SK-N-SH treated with all-trans-retinoic acid at 6 μM for 48 hours (cell line): Measurements from ENCODE around the gene SLC8B1.

Source experiments
- ATAC-seq: fragments of 200-7000 bp; cut with Tn5 transposase; 3 replicates; pipeline ENCODE4 v1.9.1; 2020; ENCODE audit warnings: mild to moderate bottlenecking, moderate library complexity
- ARNTL ChIP-seq: fragments of 450-650 bp; formaldehyde crosslinking; IDR thresholded peaks from 2 replicates; pipeline ENCODE4 v1.5.0; 2020; ENCODE audit warnings: low read depth, mild to moderate bottlenecking, moderate library complexity, borderline replicate concordance
- BACH2 ChIP-seq: fragments of 250-450 bp; sonication (Bioruptor Pico); IDR thresholded peaks from 2 replicates; pipeline ENCODE4 v1.9.0; 2021; ENCODE audit warnings: mild to moderate bottlenecking, borderline replicate concordance
- CREB5 ChIP-seq: fragments of 250-450 bp; sonication (Bioruptor Pico); IDR thresholded peaks from 2 replicates; pipeline ENCODE4 v1.5.1; 2020; ENCODE audit warnings: low read depth, mild to moderate bottlenecking, moderate library complexity
- CSDC2 ChIP-seq: fragments of 250-450 bp; sonication (Bioruptor Pico); IDR thresholded peaks from 2 replicates; pipeline ENCODE4 v1.5.0; 2020; ENCODE audit warnings: mild to moderate bottlenecking, moderate library complexity
- ESRRG ChIP-seq: fragments of 250-450 bp; sonication (Bioruptor Pico); IDR thresholded peaks from 2 replicates; pipeline ENCODE4 v1.6.1; 2021; ENCODE audit warnings: mild to moderate bottlenecking
- GLIS3 ChIP-seq: fragments of 250-450 bp; sonication (Bioruptor Pico); IDR thresholded peaks from 2 replicates; pipeline ENCODE4 v1.5.0; 2020; ENCODE audit warnings: mild to moderate bottlenecking, moderate library complexity
- ISL1 ChIP-seq: fragments of 250-450 bp; sonication (Bioruptor Pico); IDR thresholded peaks from 2 replicates; pipeline ENCODE4 v2.1.2; 2022; ENCODE audit warnings: mild to moderate bottlenecking, moderate library complexity
- OSR1 ChIP-seq: fragments of 250-450 bp; sonication (Bioruptor Pico); IDR thresholded peaks from 2 replicates; pipeline ENCODE4 v1.8.0; 2022; ENCODE audit warnings: moderate library complexity, mild to moderate bottlenecking, inconsistent platforms
- PATZ1 ChIP-seq: fragments of 250-450 bp; sonication (Bioruptor Pico); IDR thresholded peaks from 2 replicates; pipeline ENCODE4 v1.8.0; 2020; ENCODE audit warnings: mild to moderate bottlenecking, moderate library complexity, borderline replicate concordance
- PPARA ChIP-seq: fragments of 250-450 bp; sonication (Bioruptor Pico); IDR thresholded peaks from 2 replicates; pipeline ENCODE4 v1.5.0; 2020; ENCODE audit warnings: mild to moderate bottlenecking, borderline replicate concordance
- SNAI2 ChIP-seq: fragments of 250-450 bp; sonication (Bioruptor Pico); IDR thresholded peaks from 2 replicates; pipeline ENCODE4 v1.5.0; 2020; ENCODE audit warnings: mild to moderate bottlenecking, moderate library complexity
- TCF4 ChIP-seq: fragments of 250-450 bp; sonication (Bioruptor Pico); IDR thresholded peaks from 2 replicates; pipeline ENCODE4 v1.8.0; 2021; ENCODE audit warnings: mild to moderate bottlenecking, moderate library complexity, borderline replicate concordance
- TOX ChIP-seq: fragments of 250-450 bp; sonication (Bioruptor Pico); IDR thresholded peaks from 2 replicates; pipeline ENCODE4 v1.8.0; 2021; ENCODE audit warnings: mild to moderate bottlenecking, moderate library complexity, borderline replicate concordance
- ZC3H10 ChIP-seq: fragments of 250-450 bp; sonication (Bioruptor Pico); IDR thresholded peaks from 2 replicates; pipeline ENCODE4 v1.5.1; 2021; ENCODE audit warnings: mild to moderate bottlenecking, moderate library complexity
- ZFP3 ChIP-seq: fragments of 250-450 bp; sonication (Bioruptor Pico); IDR thresholded peaks from 2 replicates; pipeline ENCODE4 v1.5.0; 2020; ENCODE audit warnings: mild to moderate bottlenecking, moderate library complexity
- ZFP30 ChIP-seq: fragments of 450-650 bp; formaldehyde crosslinking; IDR thresholded peaks from 2 replicates; pipeline ENCODE4 v1.5.0; 2022; ENCODE audit warnings: mild to moderate bottlenecking, moderate library complexity
- ZNF565 ChIP-seq: fragments of 450-650 bp; formaldehyde crosslinking; conservative IDR thresholded peaks from 2 replicates; pipeline ENCODE4 v1.5.0; 2020; ENCODE audit warnings: low read depth, mild to moderate bottlenecking, moderate library complexity
- ZNF70 ChIP-seq: fragments of 450-650 bp; formaldehyde crosslinking; IDR thresholded peaks from 2 replicates; pipeline ENCODE4 v1.5.0; 2020; ENCODE audit warnings: mild to moderate bottlenecking, moderate library complexity
- ZNF8 ChIP-seq: fragments of 450-650 bp; formaldehyde crosslinking; IDR thresholded peaks from 2 replicates; pipeline ENCODE4 v1.5.0; 2020; ENCODE audit warnings: mild to moderate bottlenecking, moderate library complexity
- TF ChIP-seq, protein P1 (sequence below): fragments of 250-450 bp; sonication (Bioruptor Pico); IDR thresholded peaks from 2 replicates; pipeline ENCODE4 v1.5.1; 2021; ENCODE audit warnings: mild to moderate bottlenecking, moderate library complexity
- TF ChIP-seq, protein P2 (sequence below): fragments of 250-450 bp; sonication (Bioruptor Pico); IDR thresholded peaks from 2 replicates; pipeline ENCODE4 v1.5.0; 2020; ENCODE audit warnings: mild to moderate bottlenecking, moderate library complexity
- TF ChIP-seq, protein P3 (sequence below): fragments of 250-450 bp; sonication (Bioruptor Pico); IDR thresholded peaks from 2 replicates; pipeline ENCODE4 v1.8.0; 2021; ENCODE audit warnings: low read depth, mild to moderate bottlenecking, moderate library complexity, borderline replicate concordance

Gene SLC8B1

GRCh38 chr12:113287899-113288282, 47.0 kb downstream of the SLC8B1 start (continued):
- TF ChIP-seq, protein P1, sequence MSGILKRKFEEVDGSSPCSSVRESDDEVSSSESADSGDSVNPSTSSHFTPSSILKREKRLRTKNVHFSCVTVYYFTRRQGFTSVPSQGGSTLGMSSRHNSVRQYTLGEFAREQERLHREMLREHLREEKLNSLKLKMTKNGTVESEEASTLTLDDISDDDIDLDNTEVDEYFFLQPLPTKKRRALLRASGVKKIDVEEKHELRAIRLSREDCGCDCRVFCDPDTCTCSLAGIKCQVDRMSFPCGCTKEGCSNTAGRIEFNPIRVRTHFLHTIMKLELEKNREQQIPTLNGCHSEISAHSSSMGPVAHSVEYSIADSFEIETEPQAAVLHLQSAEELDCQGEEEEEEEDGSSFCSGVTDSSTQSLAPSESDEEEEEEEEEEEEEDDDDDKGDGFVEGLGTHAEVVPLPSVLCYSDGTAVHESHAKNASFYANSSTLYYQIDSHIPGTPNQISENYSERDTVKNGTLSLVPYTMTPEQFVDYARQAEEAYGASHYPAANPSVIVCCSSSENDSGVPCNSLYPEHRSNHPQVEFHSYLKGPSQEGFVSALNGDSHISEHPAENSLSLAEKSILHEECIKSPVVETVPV (CRISPR knock-in tag), result no peak
- no peak for TF ChIP-seq OSR1 (CRISPR knock-in tag)
- TF ChIP-seq ZFP3 (CRISPR knock-in tag), result no peak

DNA sequence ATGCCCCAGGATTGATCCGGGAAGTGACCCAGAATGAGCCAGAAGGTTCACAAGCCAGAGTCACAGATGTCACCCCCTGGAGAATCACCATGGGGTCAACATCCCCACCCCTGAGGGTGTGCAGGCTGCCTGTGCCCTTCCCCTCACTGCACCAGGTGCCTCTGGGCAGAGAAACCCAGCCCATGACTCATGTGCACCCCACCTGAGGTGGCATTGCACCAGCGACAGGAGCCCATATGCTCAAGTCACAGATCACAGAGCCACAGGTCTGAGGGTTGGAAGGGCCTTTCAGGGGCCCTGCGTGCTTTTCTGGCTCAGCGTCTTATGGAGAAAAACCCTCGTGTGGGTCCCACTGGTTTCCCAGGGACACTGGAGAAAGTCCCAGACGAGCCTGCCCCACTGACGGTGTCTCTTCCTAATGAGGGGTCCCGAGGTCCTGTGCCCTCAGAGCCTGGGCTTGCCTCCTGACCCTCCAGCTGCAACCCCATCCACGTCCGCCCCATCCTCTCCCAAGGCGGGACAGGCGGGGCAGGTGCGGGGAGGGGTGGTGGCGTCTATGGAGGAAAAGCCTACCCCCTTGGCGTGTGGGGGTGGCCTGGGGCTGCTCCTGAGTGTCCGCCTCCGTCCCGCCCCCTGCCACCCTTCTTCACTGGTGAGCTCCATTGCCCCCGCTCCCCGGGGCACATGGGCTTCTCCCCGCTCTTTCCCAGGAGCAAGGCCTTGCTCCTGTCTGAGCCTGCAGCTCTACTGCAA, 47.6 kb downstream of the SLC8B1 start:
- TF ChIP-seq ZC3H10 (CRISPR knock-in tag) (no peak), ZFP3 (CRISPR knock-in tag) (no peak), CSDC2 (CRISPR knock-in tag) (no peak), BACH2 (CRISPR knock-in tag) (no peak), PATZ1 (no peak), TOX (CRISPR knock-in tag) (no peak), SNAI2 (no peak)
- TF ChIP-seq, protein P2, sequence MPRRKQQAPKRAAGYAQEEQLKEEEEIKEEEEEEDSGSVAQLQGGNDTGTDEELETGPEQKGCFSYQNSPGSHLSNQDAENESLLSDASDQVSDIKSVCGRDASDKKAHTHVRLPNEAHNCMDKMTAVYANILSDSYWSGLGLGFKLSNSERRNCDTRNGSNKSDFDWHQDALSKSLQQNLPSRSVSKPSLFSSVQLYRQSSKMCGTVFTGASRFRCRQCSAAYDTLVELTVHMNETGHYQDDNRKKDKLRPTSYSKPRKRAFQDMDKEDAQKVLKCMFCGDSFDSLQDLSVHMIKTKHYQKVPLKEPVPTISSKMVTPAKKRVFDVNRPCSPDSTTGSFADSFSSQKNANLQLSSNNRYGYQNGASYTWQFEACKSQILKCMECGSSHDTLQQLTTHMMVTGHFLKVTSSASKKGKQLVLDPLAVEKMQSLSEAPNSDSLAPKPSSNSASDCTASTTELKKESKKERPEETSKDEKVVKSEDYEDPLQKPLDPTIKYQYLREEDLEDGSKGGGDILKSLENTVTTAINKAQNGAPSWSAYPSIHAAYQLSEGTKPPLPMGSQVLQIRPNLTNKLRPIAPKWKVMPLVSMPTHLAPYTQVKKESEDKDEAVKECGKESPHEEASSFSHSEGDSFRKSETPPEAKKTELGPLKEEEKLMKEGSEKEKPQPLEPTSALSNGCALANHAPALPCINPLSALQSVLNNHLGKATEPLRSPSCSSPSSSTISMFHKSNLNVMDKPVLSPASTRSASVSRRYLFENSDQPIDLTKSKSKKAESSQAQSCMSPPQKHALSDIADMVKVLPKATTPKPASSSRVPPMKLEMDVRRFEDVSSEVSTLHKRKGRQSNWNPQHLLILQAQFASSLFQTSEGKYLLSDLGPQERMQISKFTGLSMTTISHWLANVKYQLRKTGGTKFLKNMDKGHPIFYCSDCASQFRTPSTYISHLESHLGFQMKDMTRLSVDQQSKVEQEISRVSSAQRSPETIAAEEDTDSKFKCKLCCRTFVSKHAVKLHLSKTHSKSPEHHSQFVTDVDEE, result no peak
- no peak for ATAC-seq

DNA sequence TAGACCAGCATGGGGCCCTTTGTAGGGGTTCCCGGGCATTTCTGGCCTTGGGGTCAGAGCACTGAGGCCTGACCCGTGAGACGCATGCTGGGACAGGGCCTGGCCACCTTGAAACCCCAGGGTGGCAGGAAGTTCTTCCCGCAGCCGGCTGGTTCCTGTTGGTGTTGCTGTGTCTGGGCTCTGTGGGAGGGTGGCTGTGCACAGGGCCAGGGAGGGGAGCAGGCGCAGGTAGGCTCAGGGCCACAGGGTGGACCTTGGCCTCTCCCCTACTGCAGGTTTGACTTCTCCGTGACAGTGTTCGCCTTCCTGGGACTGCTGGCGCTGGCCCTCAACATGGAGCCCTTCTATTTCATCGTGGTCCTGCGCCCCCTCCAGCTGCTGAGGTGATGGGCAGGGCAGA, 48.2 kb downstream of the SLC8B1 start:
- no peak for ATAC-seq
- TF ChIP-seq OSR1 (CRISPR knock-in tag) (no peak), ZNF8 (no peak), TCF4 (CRISPR knock-in tag) (no peak), CSDC2 (CRISPR knock-in tag) (no peak), BACH2 (CRISPR knock-in tag) (no peak), CREB5 (no peak), ZNF565 (no peak), SNAI2 (no peak), ISL1 (no peak), ESRRG (CRISPR knock-in tag) (no peak), ZNF70 (no peak), PATZ1 (no peak), TOX (CRISPR knock-in tag) (no peak), ZC3H10 (CRISPR knock-in tag) (no peak), ZFP30 (CRISPR knock-in tag) (no peak), GLIS3 (CRISPR knock-in tag) (no peak), PPARA (CRISPR knock-in tag) (no peak), ARNTL (no peak)
- TF ChIP-seq, protein P2, result no peak
- TF ChIP-seq, protein P3, sequence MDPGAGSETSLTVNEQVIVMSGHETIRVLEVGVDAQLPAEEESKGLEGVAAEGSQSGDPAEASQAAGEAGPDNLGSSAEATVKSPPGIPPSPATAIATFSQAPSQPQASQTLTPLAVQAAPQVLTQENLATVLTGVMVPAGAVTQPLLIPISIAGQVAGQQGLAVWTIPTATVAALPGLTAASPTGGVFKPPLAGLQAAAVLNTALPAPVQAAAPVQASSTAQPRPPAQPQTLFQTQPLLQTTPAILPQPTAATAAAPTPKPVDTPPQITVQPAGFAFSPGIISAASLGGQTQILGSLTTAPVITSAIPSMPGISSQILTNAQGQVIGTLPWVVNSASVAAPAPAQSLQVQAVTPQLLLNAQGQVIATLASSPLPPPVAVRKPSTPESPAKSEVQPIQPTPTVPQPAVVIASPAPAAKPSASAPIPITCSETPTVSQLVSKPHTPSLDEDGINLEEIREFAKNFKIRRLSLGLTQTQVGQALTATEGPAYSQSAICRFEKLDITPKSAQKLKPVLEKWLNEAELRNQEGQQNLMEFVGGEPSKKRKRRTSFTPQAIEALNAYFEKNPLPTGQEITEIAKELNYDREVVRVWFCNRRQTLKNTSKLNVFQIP (CRISPR knock-in tag), result no peak
